Gastroesophageal sphincter (tissue), 3 donors: ENCODE measurements around the gene RASAL3.

Experiments
- POLR2A ChIP-seq, 2 donors: fragments of 450-650 bp; IDR thresholded peaks; one replicate each; pipeline ENCODE4 v1.6.1; 2017; ENCODE audit warnings: antibody characterized with exemption in 2 of 2, mild to moderate bottlenecking in 2 of 2, moderate library complexity in 1 of 2
- POLR2AphosphoS5 ChIP-seq: sonication (generic); formaldehyde crosslinking; IDR thresholded peaks from one replicate; pipeline ENCODE4 v1.6.1; 2017; ENCODE audit warnings: antibody characterized with exemption
- TF ChIP-seq, protein P1 (sequence below), 4 experiments: fragments of 200-600 bp in 2 of 4; fragments of 450-650 bp in 2 of 4; sonication (generic) in 1 of 4; IDR thresholded peaks; one replicate each; pipeline ENCODE4 v1.5.1; 2017 to 2019; ENCODE audit warnings: antibody characterized with exemption in 4 of 4, mild to moderate bottlenecking in 2 of 4, moderate library complexity in 2 of 4

DNA sequence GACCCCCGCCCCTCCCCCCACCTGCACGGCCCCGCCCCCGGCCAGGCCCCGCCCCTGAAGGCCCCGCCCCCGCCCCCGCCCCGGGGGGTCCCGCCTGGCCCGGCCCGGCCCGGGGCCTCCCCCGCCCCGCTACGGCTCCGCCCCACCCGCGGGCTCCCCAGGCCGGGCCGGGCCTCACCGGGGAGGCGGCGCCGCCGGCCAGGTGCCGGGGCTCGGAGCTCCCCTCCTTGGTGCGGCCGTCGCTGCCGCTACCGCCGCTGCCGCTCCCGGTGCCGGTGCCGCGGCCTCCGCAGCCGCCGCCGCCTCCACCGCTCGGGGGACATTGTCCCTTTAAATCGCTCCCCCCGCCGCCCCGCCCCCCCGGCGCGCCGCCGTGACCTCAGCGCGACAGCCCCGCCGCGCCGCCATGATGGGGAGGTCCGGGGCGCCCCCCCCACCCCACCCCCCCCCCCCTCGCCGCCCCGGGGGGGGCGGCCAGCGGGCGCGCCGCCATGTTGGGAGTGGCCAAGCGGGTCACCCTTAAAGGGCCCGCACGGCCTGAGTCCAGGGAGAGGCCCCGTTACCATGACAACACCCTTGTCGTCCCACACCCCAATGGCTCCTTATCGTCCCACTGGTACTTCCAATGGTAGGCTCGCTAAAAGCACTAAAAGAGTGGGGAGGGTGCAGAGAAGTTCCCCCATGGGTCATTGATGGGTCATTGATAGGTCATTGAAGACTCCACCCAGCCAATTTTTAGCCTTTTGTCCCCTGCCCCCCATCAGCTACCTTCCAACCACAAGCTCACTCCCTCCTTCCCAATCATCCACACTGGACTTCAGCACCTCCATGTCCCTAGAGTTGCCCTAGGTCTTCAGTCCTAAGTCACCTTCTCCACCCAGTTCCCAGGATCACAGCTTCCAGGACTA lies 14.5 kb downstream of the RASAL3 start, which contains the start of gene WIZ:
- TF ChIP-seq POLR2A (IDR thresholded peaks at IDR 0.05) = no peak
- TF ChIP-seq, protein P1, sequence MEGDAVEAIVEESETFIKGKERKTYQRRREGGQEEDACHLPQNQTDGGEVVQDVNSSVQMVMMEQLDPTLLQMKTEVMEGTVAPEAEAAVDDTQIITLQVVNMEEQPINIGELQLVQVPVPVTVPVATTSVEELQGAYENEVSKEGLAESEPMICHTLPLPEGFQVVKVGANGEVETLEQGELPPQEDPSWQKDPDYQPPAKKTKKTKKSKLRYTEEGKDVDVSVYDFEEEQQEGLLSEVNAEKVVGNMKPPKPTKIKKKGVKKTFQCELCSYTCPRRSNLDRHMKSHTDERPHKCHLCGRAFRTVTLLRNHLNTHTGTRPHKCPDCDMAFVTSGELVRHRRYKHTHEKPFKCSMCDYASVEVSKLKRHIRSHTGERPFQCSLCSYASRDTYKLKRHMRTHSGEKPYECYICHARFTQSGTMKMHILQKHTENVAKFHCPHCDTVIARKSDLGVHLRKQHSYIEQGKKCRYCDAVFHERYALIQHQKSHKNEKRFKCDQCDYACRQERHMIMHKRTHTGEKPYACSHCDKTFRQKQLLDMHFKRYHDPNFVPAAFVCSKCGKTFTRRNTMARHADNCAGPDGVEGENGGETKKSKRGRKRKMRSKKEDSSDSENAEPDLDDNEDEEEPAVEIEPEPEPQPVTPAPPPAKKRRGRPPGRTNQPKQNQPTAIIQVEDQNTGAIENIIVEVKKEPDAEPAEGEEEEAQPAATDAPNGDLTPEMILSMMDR (IDR thresholded peaks at IDR 0.05) = no peak
- no peak for TF ChIP-seq POLR2AphosphoS5
